ENCODE data around the gene HTRA3. TPM values are rescaled to one million over a fixed set of nuclear protein-coding genes. Genes with fewer than 3 reads are reported as not detected.

Gene HTRA3
- total RNA-seq, 1 donor from 2014 or later: 1.6 TPM

DNA sequence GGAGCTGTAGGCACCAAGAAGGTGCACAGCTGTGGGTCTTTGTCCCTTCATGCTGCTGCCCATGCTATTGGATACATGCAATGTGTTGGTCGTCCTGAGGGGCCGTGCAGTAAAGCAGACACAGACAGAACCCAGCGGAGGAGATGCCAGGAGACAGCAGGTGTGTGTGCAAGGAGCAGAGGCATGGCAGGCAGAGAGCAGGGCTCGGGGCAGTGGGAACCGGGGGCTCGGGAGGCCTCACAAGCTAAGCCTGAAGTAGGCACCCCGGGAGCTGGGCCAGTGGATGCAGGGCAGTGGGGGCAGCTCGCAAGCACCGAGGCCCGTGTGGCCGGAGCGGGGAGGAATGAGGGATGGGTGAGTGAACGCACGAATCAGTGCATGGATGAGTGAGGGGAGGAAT is 13.2 kb downstream of the HTRA3 start:
- Histone ChIP-seq H3K4me2 (no peak overlapping the region), H3K36me3 (no peaks in the 10 kb centered on the region), H3K79me2 (ENCODE audit: low read depth) (no peaks in the 10 kb centered on the region), H3K27me3 (no peaks in the 10 kb centered on the region), H3K27ac (no peak overlapping the region), H3K4me3 (no peak overlapping the region), H2AFZ (replicated peaks) (no peak overlapping the region), H4K20me1 (ENCODE audit: low read depth) (no peaks in the 10 kb centered on the region), H3F3A (ENCODE audit: low read depth) (no peaks in the 10 kb centered on the region), H3K9me3 (ENCODE audit: low read depth) (no peaks in the 10 kb centered on the region), H3K4me1 (no peaks in the 10 kb centered on the region), H3K9ac (no peak overlapping the region)
- Mint-ChIP-seq H3K4me3 (no peak overlapping the region), H3K27me3 (ENCODE audit: insufficient read depth, low read depth) (peaks cover 7% of the 10 kb centered on the region), H3K4me1 (peaks cover 15% of the 10 kb centered on the region), H3K36me3 (no peaks in the 10 kb centered on the region), H3K9me3 (no peaks in the 10 kb centered on the region), H3K27ac (peak overlapping the region; percentile 64)
- no peak for DNase-seq (ENCODE audit: low spot score)
- TF ChIP-seq CTCF (IDR thresholded peaks at IDR 0.05): no peak
- TF ChIP-seq EZH2 (IDR thresholded peaks at IDR 0.05): no peak
- TF ChIP-seq EZH2phosphoT487 (IDR thresholded peaks at IDR 0.05): no peak

- no peaks in the 10 kb centered on the region for H4K20me1 ChIP-seq (ENCODE audit: low read depth)
- TF ChIP-seq EZH2 (IDR thresholded peaks at IDR 0.05) (no peak), EZH2phosphoT487 (IDR thresholded peaks at IDR 0.05) (no peak), CTCF (IDR thresholded peaks at IDR 0.05) (no peak)
- Mint-ChIP-seq H3K27me3 (ENCODE audit: insufficient read depth, low read depth) (peaks cover 7% of the 10 kb centered on the region), H3K4me3 (no peak overlapping the region), H3K4me1 (peaks cover 15% of the 10 kb centered on the region), H3K27ac (peak overlapping the region; percentile 8), H3K36me3 (no peaks in the 10 kb centered on the region), H3K9me3 (no peaks in the 10 kb centered on the region)
- DNase-seq (ENCODE audit: low spot score): no peak
- H3K4me3 ChIP-seq: no peak overlapping the region
- no peak overlapping the region for H2AFZ ChIP-seq (replicated peaks)
- H3K4me1 ChIP-seq: no peaks in the 10 kb centered on the region
- H3K9me3 ChIP-seq (ENCODE audit: low read depth): no peaks in the 10 kb centered on the region
- H3K4me2 ChIP-seq: no peak overlapping the region
- H3F3A ChIP-seq (ENCODE audit: low read depth): no peaks in the 10 kb centered on the region
- H3K9ac ChIP-seq: no peak overlapping the region
- no peak overlapping the region for H3K27ac ChIP-seq
- H3K36me3 ChIP-seq: no peaks in the 10 kb centered on the region
- no peaks in the 10 kb centered on the region for H3K27me3 ChIP-seq
- H3K79me2 ChIP-seq (ENCODE audit: low read depth): no peaks in the 10 kb centered on the region
These were observed 13.6 kb downstream of the HTRA3 start for GRCh38 chr4:8283161-8283560.

- DNase-seq (ENCODE audit: low spot score): no peak
- Mint-ChIP-seq H3K4me3 (no peak overlapping the region), H3K36me3 (no peaks in the 10 kb centered on the region), H3K27me3 (ENCODE audit: insufficient read depth, low read depth) (peaks cover 7% of the 10 kb centered on the region), H3K4me1 (peaks cover 14% of the 10 kb centered on the region), H3K9me3 (no peaks in the 10 kb centered on the region), H3K27ac (no peak overlapping the region)
- no peak overlapping the region for H3K4me2 ChIP-seq
- no peaks in the 10 kb centered on the region for H3K4me1 ChIP-seq
- no peaks in the 10 kb centered on the region for H3F3A ChIP-seq (ENCODE audit: low read depth)
- H4K20me1 ChIP-seq (ENCODE audit: low read depth): no peaks in the 10 kb centered on the region
- H3K36me3 ChIP-seq: no peaks in the 10 kb centered on the region
- no peak overlapping the region for H3K27ac ChIP-seq
- no peak overlapping the region for H3K9ac ChIP-seq
- no peak for TF ChIP-seq EZH2 (IDR thresholded peaks at IDR 0.05)
- TF ChIP-seq EZH2phosphoT487 (IDR thresholded peaks at IDR 0.05): no peak
- no peak for TF ChIP-seq CTCF (IDR thresholded peaks at IDR 0.05)
- no peaks in the 10 kb centered on the region for H3K79me2 ChIP-seq (ENCODE audit: low read depth)
- no peak overlapping the region for H2AFZ ChIP-seq (replicated peaks)
- H3K9me3 ChIP-seq (ENCODE audit: low read depth): no peaks in the 10 kb centered on the region
- no peak overlapping the region for H3K4me3 ChIP-seq
- no peaks in the 10 kb centered on the region for H3K27me3 ChIP-seq
These were observed 14.1 kb downstream of the HTRA3 start for GRCh38 chr4:8283631-8284121.

Data from neural progenitor cell (in vitro differentiated cells).